Liver (tissue), 9 donors: ENCODE results near the gene LINGO4. TPM values are rescaled to one million over a fixed set of nuclear protein-coding genes. Genes with fewer than 3 reads are reported as not detected.

Experiments used
- DNase-seq: peaks from one replicate; pipeline ENCODE4 v3.0.0-alpha.2; 2017; ENCODE audit warnings: low spot score
- H3K27ac ChIP-seq, 2 donors: one replicate each; pipeline ENCODE4 v1.7.0; 2013; ENCODE audit warnings: inconsistent platforms in 2 of 2, low read length in 2 of 2, control low read depth in 1 of 2, low read depth in 1 of 2, mild to moderate bottlenecking in 1 of 2
- H3K27me3 ChIP-seq, 4 donors: one replicate each; pipeline versions ENCODE4 v1.6.1 to v1.7.0; 2013; ENCODE audit warnings: low read length in 3 of 4, inconsistent platforms in 1 of 4, mild to moderate bottlenecking in 1 of 4, moderate library complexity in 1 of 4; ENCODE audit not compliant: control insufficient read depth in 4 of 4, insufficient read depth in 4 of 4
- H3K36me3 ChIP-seq, 4 donors: one replicate each; pipeline versions ENCODE4 v1.6.1 to v1.7.0; 2013; ENCODE audit warnings: low read length in 3 of 4, mild to moderate bottlenecking in 3 of 4, low read depth in 1 of 4, moderate library complexity in 1 of 4; ENCODE audit not compliant: control insufficient read depth in 4 of 4, insufficient read depth in 3 of 4
- H3K4me1 ChIP-seq, 4 donors: one replicate each; pipeline versions ENCODE4 v1.6.1 to v1.7.0; 2013; ENCODE audit warnings: low read length in 3 of 4, mild to moderate bottlenecking in 3 of 4, moderate library complexity in 1 of 4; ENCODE audit not compliant: control insufficient read depth in 4 of 4, insufficient read depth in 4 of 4
- H3K4me3 ChIP-seq, 3 donors: one replicate each; pipeline versions ENCODE4 v1.6.1 to v1.7.0; 2013; ENCODE audit warnings: low read length in 3 of 3, control low read depth in 1 of 3, low read depth in 1 of 3, mild to moderate bottlenecking in 1 of 3
- H3K9ac ChIP-seq, 2 donors: one replicate each; pipeline ENCODE4 v1.7.0; 2013; ENCODE audit warnings: low read length in 2 of 2, mild to moderate bottlenecking in 2 of 2, moderate library complexity in 2 of 2, control low read depth in 1 of 2, low read depth in 1 of 2
- H3K9me3 ChIP-seq, 4 donors: one replicate each; pipeline versions ENCODE4 v1.6.1 to v1.7.0; 2013; ENCODE audit warnings: low read length in 3 of 4; ENCODE audit not compliant: control insufficient read depth in 4 of 4
- CTCF ChIP-seq: fragments of 150-350 bp; IDR thresholded peaks from 2 replicates; pipeline ENCODE4 v1.5.1; 2017; ENCODE audit warnings: improper control_type of control experiment, low read depth, low read length; ENCODE audit not compliant: missing input control
- EGR1 ChIP-seq, 2 donors: IDR thresholded peaks; 2 replicates each; pipeline ENCODE4 v1.6.1; 2016 to 2018; ENCODE audit warnings: antibody characterized with exemption in 2 of 2, low read depth in 2 of 2
- FOXA1 ChIP-seq: IDR thresholded peaks from 2 replicates; pipeline ENCODE4 v1.6.1; 2016; ENCODE audit warnings: antibody characterized with exemption
- FOXA2 ChIP-seq: IDR thresholded peaks from 2 replicates; pipeline ENCODE4 v1.6.1; 2016; ENCODE audit warnings: antibody characterized with exemption
- GABPA ChIP-seq, 2 donors: IDR thresholded peaks in 1 of 2; conservative IDR thresholded peaks in 1 of 2; 2 replicates each; pipeline ENCODE4 v1.6.1; 2016; ENCODE audit warnings: antibody characterized with exemption in 2 of 2, mild to moderate bottlenecking in 1 of 2, moderate library complexity in 1 of 2
- HNF4A ChIP-seq, 2 donors: conservative IDR thresholded peaks; 2 replicates each; pipeline ENCODE4 v1.6.1; 2016; ENCODE audit warnings: antibody characterized with exemption in 2 of 2, mild to moderate bottlenecking in 2 of 2
- HNF4G ChIP-seq: IDR thresholded peaks from 2 replicates; pipeline ENCODE4 v1.6.1; 2016; ENCODE audit warnings: antibody characterized with exemption
- JUND ChIP-seq, 2 donors: IDR thresholded peaks; 2 replicates each; pipeline ENCODE4 v1.6.1; 2016; ENCODE audit warnings: antibody characterized with exemption in 2 of 2
- MAX ChIP-seq: IDR thresholded peaks from 2 replicates; pipeline ENCODE4 v1.6.1; 2016; ENCODE audit warnings: antibody characterized with exemption
- NR2F2 ChIP-seq: IDR thresholded peaks from 2 replicates; pipeline ENCODE4 v1.6.1; 2016; ENCODE audit warnings: antibody characterized with exemption
- RAD21 ChIP-seq, 2 donors: IDR thresholded peaks; 2 replicates each; pipeline ENCODE4 v1.6.1; 2016; ENCODE audit warnings: antibody characterized with exemption in 2 of 2, mild to moderate bottlenecking in 2 of 2
- REST ChIP-seq: IDR thresholded peaks from 2 replicates; pipeline ENCODE4 v1.6.1; 2016; ENCODE audit warnings: antibody characterized with exemption, mild to moderate bottlenecking
- RXRA ChIP-seq, 2 donors: IDR thresholded peaks; 2 replicates each; pipeline ENCODE4 v1.6.1; 2017 to 2018; ENCODE audit warnings: antibody characterized with exemption in 2 of 2, mild to moderate bottlenecking in 1 of 2
- SP1 ChIP-seq: IDR thresholded peaks from 2 replicates; pipeline ENCODE4 v1.6.1; 2018; ENCODE audit warnings: antibody characterized with exemption, mild to moderate bottlenecking
- TAF1 ChIP-seq: conservative IDR thresholded peaks from 2 replicates; pipeline ENCODE4 v1.6.1; 2016; ENCODE audit warnings: antibody characterized with exemption, mild to moderate bottlenecking
- YY1 ChIP-seq: IDR thresholded peaks from 2 replicates; pipeline ENCODE4 v1.6.1; 2016; ENCODE audit warnings: antibody characterized with exemption, mild to moderate bottlenecking
- ZBTB33 ChIP-seq: IDR thresholded peaks from 2 replicates; pipeline ENCODE4 v1.6.1; 2016; ENCODE audit warnings: antibody characterized with exemption
- WGBS: extraction: QIAGEN DNeasy Blood & Tissue Kit; methylation state at CpG from one replicate; pipeline ENCODE4 v1.1.7; 2013; 5-methylcytosine and 5-hydroxymethylcytosine counted together
- polyA plus RNA-seq, 2 donors: library from polyadenylated mRNA; stranded (reverse) in 1 of 2; unstranded in 1 of 2; fragments of 200-250 nt in 1 of 2; fragments of >200 nt in 1 of 2; fragmentation: Nextera tagmentation in 1 of 2; extraction: Ambion mirVana in 1 of 2; gene quantifications; one replicate each; pipeline versions ENCODE4 v1.2.1 to v1.2.3, GENCODE V29; 2013 to 2015
- total RNA-seq, 2 donors: library from RNA; depleted of rRNA; stranded (reverse); fragments of >200 nt; gene quantifications; one replicate each; pipeline ENCODE4 v1.2.3, GENCODE V29; 2014
- TF ChIP-seq, protein P1 (sequence below): IDR thresholded peaks from 2 replicates; pipeline ENCODE4 v1.6.1; 2016; ENCODE audit warnings: antibody characterized with exemption
- donor health status: healthy.
- donor health status: healthy.
- donor health status: healthy.
- donor health status: healthy.
- donor health status: healthy.

The LINGO4 gene
- total and polyA plus RNA-seq, 4 donors = 0.05 to 0.50 (median 0.09) TPM; not detected in 1

DNA sequence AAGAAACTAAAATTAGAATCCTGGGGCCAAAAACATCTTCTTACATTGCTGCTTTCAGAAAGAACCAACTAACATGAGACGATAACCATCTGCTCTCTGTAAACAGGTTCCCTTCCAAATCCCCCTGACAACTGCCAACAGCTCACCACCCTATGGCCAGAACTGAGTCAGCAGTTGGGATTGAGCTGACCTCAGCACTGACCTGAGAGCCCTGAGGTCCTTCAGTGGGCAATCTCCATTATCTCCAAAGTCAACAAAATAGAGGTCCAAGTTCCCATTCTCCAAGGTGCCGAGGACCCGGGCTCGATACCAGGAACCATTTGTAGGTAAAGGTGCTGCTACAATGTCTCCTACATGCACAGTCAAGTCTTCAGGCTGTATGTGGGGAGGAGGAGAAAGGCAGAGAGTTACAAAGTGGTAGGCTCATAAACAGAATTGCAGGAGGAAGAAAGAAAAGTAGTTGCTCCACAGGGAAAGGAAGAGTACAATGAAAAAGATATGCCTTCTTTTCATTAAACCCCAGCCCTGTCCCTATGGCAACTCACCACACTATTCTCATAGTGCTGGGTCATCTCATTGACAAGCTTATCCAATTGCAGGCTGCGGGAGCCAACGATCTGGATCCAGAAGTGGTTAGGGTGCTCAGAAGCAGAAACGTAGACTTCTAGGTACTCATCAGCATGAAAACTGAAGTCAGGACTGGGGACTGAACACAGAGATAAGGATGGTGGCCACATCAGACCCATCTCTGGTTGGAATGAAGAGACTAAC is 29.1 kb downstream of the LINGO4 start:
- Histone ChIP-seq H3K36me3 (peaks cover 0 to 14% (median 6%) of the 10 kb centered on the region in 4 donors), H3K9me3 (no peaks in the 10 kb centered on the region), H3K4me3 (no peak overlapping the region), H3K9ac (no peak overlapping the region), H3K27me3 (no peaks in the 10 kb centered on the region), H3K27ac (no peak overlapping the region), H3K4me1 (peaks cover 0 to 4% (median 1%) of the 10 kb centered on the region in 4 donors)
- TF ChIP-seq TAF1 (no peak), RXRA (IDR thresholded peaks at IDR 0.05) (no peak), ZBTB33 (no peak), HNF4G (no peak), REST (no peak), CTCF (no peak), JUND (IDR thresholded peaks at IDR 0.05) (no peak), GABPA (IDR thresholded peaks at IDR 0.05 in 1 of 2, conservative IDR thresholded peaks at IDR 0.05 in 1 of 2) (no peak), NR2F2 (no peak), SP1 (no peak), FOXA1 (no peak), HNF4A (conservative IDR thresholded peaks at IDR 0.05) (no peak), FOXA2 (no peak), RAD21 (IDR thresholded peaks at IDR 0.05) (no peak), YY1 (no peak), MAX (no peak), EGR1 (IDR thresholded peaks at IDR 0.05; ENCODE audit: low read depth in 2 of 2) (no peak)
- TF ChIP-seq, protein P1, sequence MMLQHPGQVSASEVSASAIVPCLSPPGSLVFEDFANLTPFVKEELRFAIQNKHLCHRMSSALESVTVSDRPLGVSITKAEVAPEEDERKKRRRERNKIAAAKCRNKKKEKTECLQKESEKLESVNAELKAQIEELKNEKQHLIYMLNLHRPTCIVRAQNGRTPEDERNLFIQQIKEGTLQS = no peak
- whole genome bisulfite sequencing = 59% methylated on average over 7 of the region's 7 CpGs
- no peak for DNase-seq
